ENCODE data around the gene TBC1D4.
"Not testable (repeated sequence)": the region's sequence is repeated elsewhere in the genome, so short reads cannot be mapped to it uniquely, and the experiment has no call there.

The TBC1D4 gene

DNA sequence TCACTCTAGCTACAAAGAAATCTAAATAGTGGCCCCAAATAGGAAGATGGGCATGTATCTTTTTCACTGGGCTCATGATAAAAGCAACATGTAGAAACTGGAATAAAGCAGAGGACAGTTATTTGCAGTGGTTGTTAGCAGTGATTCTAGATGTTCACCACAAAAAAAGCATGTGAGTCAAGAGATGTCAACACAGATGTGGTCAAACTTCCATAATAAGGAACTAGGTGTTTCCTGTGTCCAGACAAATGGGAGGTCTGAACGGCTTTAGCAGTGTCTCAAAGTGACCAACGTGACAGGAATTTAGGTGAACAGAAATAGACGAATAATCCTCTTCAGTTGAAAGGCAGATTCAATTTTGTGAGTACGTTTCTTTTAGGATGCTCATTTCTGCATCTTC, 162.7 kb downstream of the TBC1D4 start:
- no peak for DNase-seq (ENCODE audit: low spot score)

- DNase-seq (ENCODE audit: low spot score): no peak
These were observed 163.7 kb downstream of the TBC1D4 start for GRCh38 chr13:75318138-75318833.

- DNase-seq (ENCODE audit: low spot score): no peak
These were observed 165.5 kb downstream of the TBC1D4 start for GRCh38 chr13:75316427-75316826.

GRCh38 chr13:75312884-75313520, 169.0 kb downstream of the TBC1D4 start:
- no peak for DNase-seq (ENCODE audit: low spot score)

DNA sequence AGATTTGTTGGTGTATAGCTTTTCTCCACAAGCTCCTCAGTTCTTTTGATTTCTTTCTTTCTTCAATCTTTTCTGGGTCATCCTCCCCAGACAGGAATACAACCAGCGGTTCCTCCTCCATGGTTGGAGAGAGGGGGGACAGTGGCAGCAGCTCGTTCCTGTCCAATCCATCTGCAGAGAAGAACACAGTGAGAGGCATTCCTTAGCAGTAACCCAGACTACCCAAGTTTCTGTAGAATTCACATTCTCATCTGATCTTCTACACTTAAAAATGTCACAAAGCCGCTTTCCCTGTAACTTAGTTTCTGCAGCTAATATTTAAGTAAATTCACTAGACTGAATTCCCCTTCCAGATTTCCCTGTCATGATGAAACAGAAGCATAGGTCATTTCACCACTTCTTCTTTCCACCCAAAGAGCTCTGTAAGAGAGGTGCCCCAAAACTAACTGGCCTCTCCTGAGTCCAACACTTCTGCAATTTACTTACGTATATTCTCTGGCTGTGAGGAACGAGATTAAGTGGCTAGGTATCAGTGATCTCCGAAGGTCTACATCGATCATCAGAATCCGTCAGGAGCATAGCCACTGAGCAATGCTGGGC, 171.9 kb downstream of the TBC1D4 start:
- no peak for DNase-seq (ENCODE audit: low spot score)

- DNase-seq (ENCODE audit: low spot score): no peak
These were observed 173.7 kb downstream of the TBC1D4 start for GRCh38 chr13:75308222-75308621.

DNA sequence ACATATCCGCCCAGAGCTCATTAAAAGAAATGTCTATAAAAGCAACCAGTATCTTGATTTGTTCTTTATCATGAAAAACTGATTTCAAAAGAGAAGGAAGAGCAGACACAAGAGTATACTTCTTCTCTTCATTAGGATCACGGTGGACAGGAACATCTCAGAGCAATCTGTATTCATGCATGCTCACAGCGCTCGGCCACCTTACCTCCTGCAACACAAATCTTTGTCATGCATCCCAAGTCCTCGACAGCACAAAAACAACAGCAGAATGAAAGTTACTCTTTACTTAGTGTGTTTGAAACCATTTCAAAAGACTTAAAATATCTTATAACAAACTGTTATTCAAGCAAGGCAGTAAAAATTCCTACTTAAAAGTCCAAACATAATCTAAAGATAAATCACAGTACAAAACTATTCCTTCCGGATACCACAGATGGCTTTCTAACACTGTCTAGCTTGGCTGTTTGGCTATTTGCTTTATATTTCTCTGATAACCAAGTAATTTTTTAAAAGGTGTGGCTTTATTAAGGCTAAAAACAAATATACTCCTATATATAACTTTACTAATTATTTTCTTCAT, 174.5 kb downstream of the TBC1D4 start:
- DNase-seq (ENCODE audit: low spot score): no peak

GRCh38 chr13:75306967-75307366, 175.0 kb downstream of the TBC1D4 start:
- DNase-seq (ENCODE audit: low spot score): not testable (repeated sequence)

DNA sequence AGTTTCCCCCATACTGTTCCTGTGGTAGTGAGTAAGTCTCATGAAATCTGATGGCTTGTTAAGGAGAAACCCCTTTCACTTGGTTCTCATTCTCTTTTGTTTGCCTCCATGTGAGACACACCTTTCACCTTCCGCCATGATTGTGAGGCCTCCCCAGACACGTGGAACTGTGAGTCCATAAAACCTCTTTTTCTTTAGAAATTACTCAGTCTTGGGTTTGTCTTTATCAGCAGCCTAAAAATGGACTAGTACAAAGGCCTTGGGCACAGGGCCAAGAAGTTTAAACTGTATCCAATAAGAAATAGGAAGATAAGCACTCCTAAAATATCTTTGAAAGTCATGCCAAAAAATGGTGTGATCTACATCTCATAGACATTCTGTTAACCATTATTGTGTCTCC, 176.9 kb downstream of the TBC1D4 start:
- no peak for DNase-seq (ENCODE audit: low spot score)

DNA sequence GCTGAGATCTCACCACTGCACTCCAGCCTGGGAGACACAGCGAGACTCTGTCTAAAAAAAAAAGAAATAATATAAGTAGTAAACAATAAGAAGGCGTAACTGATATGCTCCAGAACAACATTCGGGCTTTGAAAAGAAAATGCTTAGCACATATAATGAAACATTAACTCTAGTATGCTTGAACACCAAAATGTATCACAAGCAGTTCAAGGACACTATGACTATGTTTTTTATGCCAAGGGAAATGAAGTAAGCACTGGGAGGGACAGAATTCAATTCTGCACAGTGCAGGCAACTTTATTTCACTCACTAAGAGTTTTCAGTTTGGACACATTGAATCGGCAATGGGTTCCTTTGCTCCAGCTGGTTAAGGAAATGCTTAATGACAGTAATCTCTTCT, 178.7 kb downstream of the TBC1D4 start:
- DNase-seq (ENCODE audit: low spot score): no peak

- DNase-seq (ENCODE audit: low spot score): no peak
These were observed 179.8 kb downstream of the TBC1D4 start for GRCh38 chr13:75302071-75302698.

DNA sequence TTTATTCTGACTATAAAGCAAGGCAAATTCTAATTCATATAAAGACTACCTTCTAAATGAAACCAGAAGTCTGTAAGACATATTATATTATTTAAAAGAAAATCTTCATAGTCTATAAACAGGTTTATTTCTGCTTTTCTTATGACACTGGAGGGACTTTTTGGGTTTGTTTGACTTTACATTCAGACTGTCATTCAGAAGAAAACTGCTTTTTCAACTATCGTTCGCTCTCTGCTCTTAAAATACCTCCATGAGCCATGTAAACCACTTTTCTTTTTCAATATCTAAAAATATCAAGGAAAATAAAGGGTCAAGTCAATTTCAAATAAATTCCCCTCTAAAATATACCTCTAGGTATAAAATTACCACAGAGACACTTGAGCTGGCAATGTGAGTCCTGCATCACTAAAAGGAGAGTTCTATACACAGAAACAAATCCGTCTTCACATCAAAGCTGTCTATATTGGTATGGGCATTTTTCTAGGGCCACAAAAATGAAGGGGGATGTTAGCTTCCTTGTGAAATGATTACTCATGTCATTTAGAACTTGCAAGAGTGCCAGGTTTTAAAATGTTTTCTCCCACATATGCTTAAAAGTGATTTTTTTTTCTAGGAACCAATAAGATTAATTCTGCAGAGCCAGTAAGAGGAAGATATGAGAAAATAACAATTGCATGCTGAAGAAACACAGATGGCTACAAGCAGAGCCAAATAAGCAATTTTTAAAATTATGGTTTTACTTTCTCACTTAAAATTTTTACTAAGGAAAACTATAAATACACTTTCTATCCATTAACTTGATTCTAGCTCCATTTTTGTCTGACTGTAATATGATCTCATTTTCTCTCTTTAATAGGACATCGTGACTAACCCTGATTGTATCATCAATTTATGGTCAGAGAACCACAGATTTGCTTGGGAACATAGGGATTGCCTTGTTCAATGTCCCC, 181.8 kb downstream of the TBC1D4 start:
- no peak for DNase-seq (ENCODE audit: low spot score)

- no peak for DNase-seq (ENCODE audit: low spot score)
These were observed 182.7 kb downstream of the TBC1D4 start for GRCh38 chr13:75299246-75299645.

DNA sequence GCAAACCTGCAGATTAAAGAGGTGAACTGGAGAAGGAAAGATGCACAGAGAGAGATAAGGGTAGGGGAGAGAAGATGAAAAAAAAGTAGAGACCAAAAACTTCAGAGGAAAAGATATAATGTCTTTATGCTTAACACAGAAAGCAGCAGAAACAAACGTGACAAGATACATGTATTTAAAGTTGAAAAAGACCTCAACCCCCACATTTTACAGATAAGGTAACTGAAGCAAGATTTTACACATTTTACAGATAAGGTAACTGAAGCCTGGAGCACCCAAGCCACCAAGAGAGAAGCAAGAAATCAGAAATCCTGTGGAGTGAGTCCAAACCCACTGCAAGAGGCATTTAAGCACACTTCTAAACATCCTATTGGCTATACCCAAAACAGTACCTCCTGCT, 185.3 kb downstream of the TBC1D4 start:
- DNase-seq (ENCODE audit: low spot score): no peak

DNA sequence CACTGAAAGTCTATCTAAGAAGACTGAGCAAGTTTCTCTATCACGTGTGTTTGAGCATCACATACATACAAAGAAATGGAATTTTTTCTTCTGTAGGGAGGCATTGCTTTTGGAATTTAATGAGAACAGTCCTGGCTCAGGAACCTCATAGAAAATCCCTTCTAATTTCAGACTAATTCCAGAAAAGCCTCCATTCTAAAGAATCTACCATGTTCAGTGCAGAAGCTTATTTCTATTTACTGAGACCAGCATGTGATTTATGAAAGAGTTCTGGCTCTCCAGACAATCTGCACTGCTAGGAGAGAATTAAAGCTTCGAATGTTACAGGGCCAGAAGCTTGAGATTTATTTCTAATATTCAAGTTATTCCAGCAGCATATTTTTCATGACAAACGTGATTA, 186.8 kb downstream of the TBC1D4 start:
- DNase-seq (ENCODE audit: low spot score): no peak

DNA sequence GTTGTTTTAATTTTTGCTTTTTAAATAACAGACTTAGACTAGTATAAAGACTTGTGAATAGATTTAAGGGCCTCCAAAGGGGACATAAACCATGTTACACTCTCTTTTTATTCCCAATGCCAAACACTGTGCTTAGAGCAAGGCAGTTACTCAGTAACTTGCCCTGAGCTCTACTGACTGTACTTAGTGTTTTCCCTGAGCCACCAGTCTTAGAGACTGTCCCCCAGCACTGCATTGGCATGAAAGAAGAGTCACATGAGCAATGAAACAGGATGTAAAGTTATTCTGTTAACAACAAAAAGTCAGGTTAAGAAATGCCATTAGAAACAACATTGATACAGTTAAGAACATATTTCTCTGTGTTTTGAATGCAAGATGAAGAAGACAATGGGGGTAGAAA, 187.9 kb downstream of the TBC1D4 start:
- no peak for DNase-seq (ENCODE audit: low spot score)

GRCh38 chr13:75285310-75285709, 196.7 kb downstream of the TBC1D4 start:
- DNase-seq (ENCODE audit: low spot score): no peak

DNA sequence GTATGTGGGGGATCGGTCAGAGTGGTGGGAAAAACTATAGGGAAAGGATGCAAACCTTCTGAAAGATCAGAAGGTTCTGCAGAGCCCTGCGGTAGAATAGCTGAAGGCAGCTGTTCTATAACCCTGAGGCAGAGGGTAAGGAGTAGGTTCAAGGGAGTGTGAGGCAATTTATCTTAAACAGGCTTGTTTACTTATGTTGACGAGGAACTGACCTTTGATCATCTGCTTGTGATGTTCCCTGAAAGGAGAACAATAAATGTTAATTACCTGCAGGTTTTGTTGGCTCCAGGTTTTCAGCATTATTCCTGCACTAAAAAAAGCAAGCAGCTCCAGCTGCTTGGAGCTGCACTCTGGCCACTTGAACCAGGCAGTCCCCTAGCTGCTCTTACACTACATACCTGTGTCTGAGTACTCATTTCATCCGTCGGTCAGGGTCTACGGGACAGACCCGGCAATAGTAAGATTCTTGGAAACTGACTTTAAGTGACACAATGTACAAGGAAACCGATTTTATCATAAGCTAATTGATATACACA, 202.1 kb downstream of the TBC1D4 start:
- DNase-seq (ENCODE audit: low spot score): no peak

GRCh38 chr13:75273695-75274094, 208.3 kb downstream of the TBC1D4 start:
- not testable (repeated sequence) for DNase-seq (ENCODE audit: low spot score)

- DNase-seq (ENCODE audit: low spot score): no peak
These were observed 210.1 kb downstream of the TBC1D4 start for GRCh38 chr13:75271846-75272245.

DNA sequence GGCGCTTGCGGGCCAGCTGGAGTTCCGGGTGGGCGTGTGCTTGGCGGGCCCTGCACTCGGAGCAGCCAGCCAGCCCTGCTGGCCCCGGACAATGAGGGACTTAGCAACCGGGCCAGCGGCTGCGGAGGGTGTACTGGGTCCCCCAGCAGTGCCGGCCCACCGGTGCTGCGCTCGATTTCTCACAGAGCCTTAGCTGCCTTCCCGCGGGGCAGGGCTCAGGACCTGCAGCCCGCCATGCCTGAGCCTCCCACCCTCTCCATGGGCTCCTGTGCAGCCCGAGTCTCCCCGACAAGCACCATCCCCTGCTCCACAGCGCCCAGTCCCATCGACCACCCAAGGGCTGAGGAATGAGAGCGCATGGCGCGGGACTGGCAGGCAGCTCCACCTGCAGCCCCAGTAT, 213.5 kb downstream of the TBC1D4 start:
- DNase-seq (ENCODE audit: low spot score): not testable (repeated sequence)
